ENCODE measurements around the gene CTDP1. TPM values are rescaled to one million over a fixed set of nuclear protein-coding genes. Genes with fewer than 3 reads are reported as not detected.

The CTDP1 gene
- total RNA-seq, result 8.7 TPM
- long read RNA-seq, full-length matches to known transcripts, result 15 of 23 reads
- long read RNA-seq, partial matches to known transcripts, result 5 of 23 reads
- long read RNA-seq, other reads (novel, unspliced or antisense), result 3 of 23 reads

- intact Hi-C loops (cut with DNase I), result no loop called here
- DNase-seq (peak; percentile 96), ATAC-seq (ENCODE audit: poor library complexity) (peak; percentile 89)
These were observed at the start of gene CTDP1 for GRCh38 chr18:79679552-79680099. TSS of gene CTDP1 (plus strand) at chr18:79679803. CDS start at chr18:79679948, 145 bp downstream.

- DNase-seq (no peak), ATAC-seq (ENCODE audit: poor library complexity) (no peak)
- intact Hi-C loops (cut with DNase I), result no loop called here
These were observed 49.1 kb upstream of the CTDP1 start for GRCh38 chr18:79630281-79631095.

- intact Hi-C loops (cut with DNase I), result no loop called here
- DNase-seq (no peak), ATAC-seq (ENCODE audit: poor library complexity) (no peak)
These were observed 48.5 kb upstream of the CTDP1 start for GRCh38 chr18:79631096-79631507.

GRCh38 chr18:79631761-79632446 lies 47.7 kb upstream of the CTDP1 start:
- ATAC-seq (ENCODE audit: poor library complexity), result no peak
- no peak for DNase-seq
- intact Hi-C loops (cut with DNase I), result no loop called here

GRCh38 chr18:79632765-79633164 lies 46.8 kb upstream of the CTDP1 start:
- intact Hi-C loops (cut with DNase I), result no loop called here
- DNase-seq, result no peak
- no peak for ATAC-seq (ENCODE audit: poor library complexity)

- ATAC-seq (ENCODE audit: poor library complexity) (no peak), DNase-seq (no peak)
- intact Hi-C loops (cut with DNase I), result no loop called here
These were observed 45.4 kb upstream of the CTDP1 start for GRCh38 chr18:79634186-79634585.

- ATAC-seq (ENCODE audit: poor library complexity) (no peak), DNase-seq (no peak)
- intact Hi-C loops (cut with DNase I), result no loop called here
These were observed 44.8 kb upstream of the CTDP1 start for GRCh38 chr18:79634593-79635426.

- intact Hi-C loops (cut with DNase I), result no loop called here
These were observed 44.2 kb upstream of the CTDP1 start for GRCh38 chr18:79635427-79635726.

GRCh38 chr18:79637181-79637920 lies 42.3 kb upstream of the CTDP1 start:
- no peak for DNase-seq
- ATAC-seq (ENCODE audit: poor library complexity), result no peak
- intact Hi-C loops (cut with DNase I), result no loop called here

More at GRCh38 chr18:79635427-79635726, 44.2 kb upstream of the CTDP1 start:
- no peak for ATAC-seq (ENCODE audit: poor library complexity)
- DNase-seq, result no peak

GRCh38 chr18:79637921-79638909 lies 41.4 kb upstream of the CTDP1 start:
- no peak for ATAC-seq (ENCODE audit: poor library complexity)
- intact Hi-C loops (cut with DNase I), result no loop called here
- DNase-seq, result no peak

GRCh38 chr18:79639072-79639829 lies 40.4 kb upstream of the CTDP1 start:
- ATAC-seq (ENCODE audit: poor library complexity) (no peak), DNase-seq (no peak)
- intact Hi-C loops (cut with DNase I), result no loop called here

- no peak for ATAC-seq (ENCODE audit: poor library complexity)
- intact Hi-C loops (cut with DNase I), result loop anchor here (5.0 kb wide), 1 partner anchor 113 kb away; no protein-coding TSS in a partner anchor
- DNase-seq, result no peak
These were observed 39.4 kb upstream of the CTDP1 start for GRCh38 chr18:79640064-79640672.

- ATAC-seq (ENCODE audit: poor library complexity) (no peak), DNase-seq (no peak)
- intact Hi-C loops (cut with DNase I), result loop anchor here (5.0 kb wide), 1 partner anchor 114 kb away; no protein-coding TSS in a partner anchor
These were observed 38.7 kb upstream of the CTDP1 start for GRCh38 chr18:79640875-79641274.

- intact Hi-C loops (cut with DNase I), result loop anchor here (5.0 kb wide), 1 partner anchor 115 kb away; no protein-coding TSS in a partner anchor
- DNase-seq, result no peak
- no peak for ATAC-seq (ENCODE audit: poor library complexity)
These were observed 37.7 kb upstream of the CTDP1 start for GRCh38 chr18:79641722-79642497.

- no peak for ATAC-seq (ENCODE audit: poor library complexity)
- intact Hi-C loops (cut with DNase I), result loop anchor here (5.0 kb wide), 1 partner anchor 115 kb away; no protein-coding TSS in a partner anchor
These were observed 37.0 kb upstream of the CTDP1 start for GRCh38 chr18:79642626-79643025.

More at GRCh38 chr18:79642626-79643025, 37.0 kb upstream of the CTDP1 start:
- DNase-seq, result no peak

Measured in Right ventricle myocardium superior (tissue), 1 donor.